ENCODE results near the gene BOLA1.
"Not testable (repeated sequence)": the region's sequence is repeated elsewhere in the genome, so short reads cannot be mapped to it uniquely, and the experiment has no call there.

The BOLA1 gene

GRCh38 chr1:149933208-149933607 lies 33.8 kb downstream of the BOLA1 start:
- DNase-seq = no peak

GRCh38 chr1:149934356-149934755 lies 35.0 kb downstream of the BOLA1 start:
- DNase-seq = no peak

- no peak for DNase-seq
Measured at GRCh38 chr1:149936170-149936991, 37.0 kb downstream of the BOLA1 start, which contains the start of gene MTMR11. Gene MTMR11 (minus strand): TSS chr1:149936879. CDS start chr1:149936647, 232 bp downstream.

- DNase-seq = no peak
Measured at GRCh38 chr1:149936992-149937705, 37.8 kb downstream of the BOLA1 start.

GRCh38 chr1:149937759-149938158 lies 38.4 kb downstream of the BOLA1 start:
- DNase-seq = no peak

GRCh38 chr1:149938668-149939003 lies 39.3 kb downstream of the BOLA1 start:
- not testable (repeated sequence) for DNase-seq

- no peak for DNase-seq
Measured at GRCh38 chr1:149940427-149940826, 41.1 kb downstream of the BOLA1 start.

- no peak for DNase-seq
Measured at GRCh38 chr1:149942207-149942606, 42.8 kb downstream of the BOLA1 start.

GRCh38 chr1:149942885-149943284 lies 43.5 kb downstream of the BOLA1 start:
- DNase-seq = no peak

GRCh38 chr1:149945206-149945605 lies 45.8 kb downstream of the BOLA1 start:
- no peak for DNase-seq

GRCh38 chr1:149949911-149950310 lies 50.5 kb downstream of the BOLA1 start:
- DNase-seq = no peak

Data from CD4-positive, alpha-beta T cell treated with Interleukin-17A for 1 hour (primary cell).